Skin of body (tissue), 2 donors: Measurements from ENCODE around the gene ITSN2. TPM values are rescaled to one million over a fixed set of nuclear protein-coding genes. Genes with fewer than 3 reads are reported as not detected.
"Not testable (repeated sequence)": the region's sequence is repeated elsewhere in the genome, so short reads cannot be mapped to it uniquely, and the experiment has no call there.

ENCODE experiments used
- DNase-seq: peaks from one replicate; lab custom pipeline; 2025; lab: John Stamatoyannopoulos, UW
- total RNA-seq: library from RNA; depleted of rRNA; stranded (reverse); fragments of >200 nt; gene quantifications from one replicate; pipeline ENCODE4 v1.2.3, GENCODE V29; 2014

ITSN2 gene
- 31.7 TPM for total RNA-seq

- DNase-seq = peak; percentile 26
These were observed at the start of gene ITSN2 for GRCh38 chr2:24360050-24360962. TSS of gene ITSN2 (minus strand) at chr2:24360536. CDS start at chr2:24328082, 32,454 bp downstream.

GRCh38 chr2:24409171-24409570 is 48.8 kb upstream of the ITSN2 start:
- DNase-seq = no peak

- not testable (repeated sequence) for DNase-seq
These were observed 48.4 kb upstream of the ITSN2 start for GRCh38 chr2:24408704-24409103.

GRCh38 chr2:24404491-24404921 is 44.2 kb upstream of the ITSN2 start:
- peak; percentile 17 for DNase-seq

- no peak for DNase-seq
These were observed 43.5 kb upstream of the ITSN2 start for GRCh38 chr2:24403832-24404212.

GRCh38 chr2:24403168-24403831 is 43.0 kb upstream of the ITSN2 start:
- no peak for DNase-seq

GRCh38 chr2:24402242-24403097 is 42.1 kb upstream of the ITSN2 start:
- no peak for DNase-seq

- no peak for DNase-seq
These were observed 40.0 kb upstream of the ITSN2 start for GRCh38 chr2:24400207-24400907.

GRCh38 chr2:24399434-24400206 is 39.3 kb upstream of the ITSN2 start:
- no peak for DNase-seq

GRCh38 chr2:24394998-24395397 is 34.7 kb upstream of the ITSN2 start:
- DNase-seq = no peak

GRCh38 chr2:24392542-24393059 is 32.3 kb upstream of the ITSN2 start:
- no peak for DNase-seq

GRCh38 chr2:24385366-24385765 is 25.0 kb upstream of the ITSN2 start:
- DNase-seq = no peak

- DNase-seq = no peak
These were observed 22.2 kb upstream of the ITSN2 start for GRCh38 chr2:24382363-24383073.

GRCh38 chr2:24380820-24381219 is 20.5 kb upstream of the ITSN2 start:
- no peak for DNase-seq

GRCh38 chr2:24375349-24376087 is 15.2 kb upstream of the ITSN2 start:
- DNase-seq = no peak

- no peak for DNase-seq
These were observed 14.0 kb upstream of the ITSN2 start for GRCh38 chr2:24374301-24374700.

GRCh38 chr2:24372033-24372432 is 11.7 kb upstream of the ITSN2 start:
- DNase-seq = no peak

- no peak for DNase-seq
These were observed 5.5 kb upstream of the ITSN2 start for GRCh38 chr2:24365826-24366225.

- no peak for DNase-seq
These were observed 4.7 kb upstream of the ITSN2 start for GRCh38 chr2:24365051-24365450.
